ENCODE data around the gene SORBS2. TPM values are rescaled to one million over a fixed set of nuclear protein-coding genes. Genes with fewer than 3 reads are reported as not detected.

SORBS2 gene
- total RNA-seq, 2 experiments from 2014 or later, result not detected

GRCh38 chr4:185583813-185584212, 228.2 kb downstream of the SORBS2 start:
- intact Hi-C loops (cut with DNase I, micrococcal nuclease), result no loop called here
- ATAC-seq (ENCODE audit: poor library complexity), result no peak
- Mint-ChIP-seq H3K27me3 (peaks cover 67% of the 10 kb centered on the region), H3K9me3 (no peaks in the 10 kb centered on the region), H3K27ac (no peak overlapping the region), H3K4me1 (ENCODE audit: low read depth) (peaks cover 13% of the 10 kb centered on the region), H3K4me3 (no peak overlapping the region), H3K36me3 (ENCODE audit: low read depth) (no peaks in the 10 kb centered on the region)
- no peak overlapping the region for H3K27ac ChIP-seq (ENCODE audit: low read depth in 1 of 2, low read length in 2 of 2)
- H3K9me3 ChIP-seq (ENCODE audit: control insufficient read depth in 1 of 2, insufficient read depth in 1 of 2, low read length in 2 of 2), result no peaks in the 10 kb centered on the region
- H3K27me3 ChIP-seq (ENCODE audit: control insufficient read depth in 1 of 2, insufficient read depth in 2 of 2, low read length in 2 of 2), result peaks cover 21 to 36% of the 10 kb centered on the region in 2 experiments
- POLR2A ChIA-PET, result no interaction called here
- H3K4me3 ChIP-seq (ENCODE audit: low read length), result no peak overlapping the region
- DNase-seq, result no peak
- peaks cover 11% of the 10 kb centered on the region for H3K4me1 ChIP-seq (ENCODE audit: insufficient read depth, low read length)
- CTCF ChIA-PET, result interaction anchor here (0.8 kb wide), 1 partner anchor 29 kb away, joined by 3 read pairs; no protein-coding TSS in a partner anchor
- no peak for TF ChIP-seq CTCF (IDR thresholded peaks at IDR 0.05)
- no peaks in the 10 kb centered on the region for H3K36me3 ChIP-seq (ENCODE audit: insufficient read depth, low read length)

- Mint-ChIP-seq H3K27me3 (peaks cover 65% of the 10 kb centered on the region), H3K4me3 (no peak overlapping the region), H3K36me3 (ENCODE audit: low read depth) (no peaks in the 10 kb centered on the region), H3K27ac (no peak overlapping the region), H3K9me3 (no peaks in the 10 kb centered on the region), H3K4me1 (ENCODE audit: low read depth) (peaks cover 11% of the 10 kb centered on the region)
- intact Hi-C loops (cut with DNase I, micrococcal nuclease), result no loop called here
- H3K4me3 ChIP-seq (ENCODE audit: low read length), result no peak overlapping the region
- ChIA-PET CTCF (interaction anchor here (1.3 kb wide), 1 partner anchor 15 kb away, joined by 7 read pairs; no protein-coding TSS in a partner anchor), POLR2A (no interaction called here)
- DNase-seq (no peak), ATAC-seq (ENCODE audit: poor library complexity) (no peak)
- H3K36me3 ChIP-seq (ENCODE audit: insufficient read depth, low read length), result no peaks in the 10 kb centered on the region
- H3K27ac ChIP-seq (ENCODE audit: low read depth in 1 of 2, low read length in 2 of 2), result no peak overlapping the region
- TF ChIP-seq CTCF (IDR thresholded peaks at IDR 0.05), result no peak
- peaks cover 19 to 31% of the 10 kb centered on the region in 2 experiments for H3K27me3 ChIP-seq (ENCODE audit: control insufficient read depth in 1 of 2, insufficient read depth in 2 of 2, low read length in 2 of 2)
- H3K9me3 ChIP-seq (ENCODE audit: control insufficient read depth in 1 of 2, insufficient read depth in 1 of 2, low read length in 2 of 2), result no peaks in the 10 kb centered on the region
- H3K4me1 ChIP-seq (ENCODE audit: insufficient read depth, low read length), result peaks cover 9% of the 10 kb centered on the region
Measured at GRCh38 chr4:185582651-185583400, 229.2 kb downstream of the SORBS2 start.

GRCh38 chr4:185580699-185581098, 231.3 kb downstream of the SORBS2 start:
- Mint-ChIP-seq H3K4me1 (ENCODE audit: low read depth) (no peaks in the 10 kb centered on the region), H3K27me3 (peaks cover 55% of the 10 kb centered on the region), H3K36me3 (ENCODE audit: low read depth) (no peaks in the 10 kb centered on the region), H3K4me3 (no peak overlapping the region), H3K27ac (no peak overlapping the region), H3K9me3 (no peaks in the 10 kb centered on the region)
- Histone ChIP-seq H3K4me3 (ENCODE audit: low read length) (no peak overlapping the region), H3K9me3 (ENCODE audit: control insufficient read depth in 1 of 2, insufficient read depth in 1 of 2, low read length in 2 of 2) (no peaks in the 10 kb centered on the region), H3K27me3 (ENCODE audit: control insufficient read depth in 1 of 2, insufficient read depth in 2 of 2, low read length in 2 of 2) (peaks cover 16 to 18% of the 10 kb centered on the region in 2 experiments), H3K4me1 (ENCODE audit: insufficient read depth, low read length) (no peaks in the 10 kb centered on the region), H3K36me3 (ENCODE audit: insufficient read depth, low read length) (no peaks in the 10 kb centered on the region), H3K27ac (ENCODE audit: low read depth in 1 of 2, low read length in 2 of 2) (no peak overlapping the region)
- CTCF ChIA-PET, result no interaction called here
- intact Hi-C loops (cut with DNase I, micrococcal nuclease), result no loop called here
- POLR2A ChIA-PET, result no interaction called here
- ATAC-seq (ENCODE audit: poor library complexity) (no peak), DNase-seq (no peak)
- TF ChIP-seq CTCF (IDR thresholded peaks at IDR 0.05), result no peak
